Activated CD8-positive, alpha-beta memory T cell treated with anti-CD3 and anti-CD28 coated beads for 4 hours (primary cell): Measurements from ENCODE around the gene LRCOL1.
"Not testable (repeated sequence)": the region's sequence is repeated elsewhere in the genome, so short reads cannot be mapped to it uniquely, and the experiment has no call there.

Experiments used
- DNase-seq, 2 donors: peaks; one replicate each; pipeline ENCODE4 v3.0.0-alpha.2; 2020; ENCODE audit warnings: low read depth in 2 of 2

The LRCOL1 gene

DNA sequence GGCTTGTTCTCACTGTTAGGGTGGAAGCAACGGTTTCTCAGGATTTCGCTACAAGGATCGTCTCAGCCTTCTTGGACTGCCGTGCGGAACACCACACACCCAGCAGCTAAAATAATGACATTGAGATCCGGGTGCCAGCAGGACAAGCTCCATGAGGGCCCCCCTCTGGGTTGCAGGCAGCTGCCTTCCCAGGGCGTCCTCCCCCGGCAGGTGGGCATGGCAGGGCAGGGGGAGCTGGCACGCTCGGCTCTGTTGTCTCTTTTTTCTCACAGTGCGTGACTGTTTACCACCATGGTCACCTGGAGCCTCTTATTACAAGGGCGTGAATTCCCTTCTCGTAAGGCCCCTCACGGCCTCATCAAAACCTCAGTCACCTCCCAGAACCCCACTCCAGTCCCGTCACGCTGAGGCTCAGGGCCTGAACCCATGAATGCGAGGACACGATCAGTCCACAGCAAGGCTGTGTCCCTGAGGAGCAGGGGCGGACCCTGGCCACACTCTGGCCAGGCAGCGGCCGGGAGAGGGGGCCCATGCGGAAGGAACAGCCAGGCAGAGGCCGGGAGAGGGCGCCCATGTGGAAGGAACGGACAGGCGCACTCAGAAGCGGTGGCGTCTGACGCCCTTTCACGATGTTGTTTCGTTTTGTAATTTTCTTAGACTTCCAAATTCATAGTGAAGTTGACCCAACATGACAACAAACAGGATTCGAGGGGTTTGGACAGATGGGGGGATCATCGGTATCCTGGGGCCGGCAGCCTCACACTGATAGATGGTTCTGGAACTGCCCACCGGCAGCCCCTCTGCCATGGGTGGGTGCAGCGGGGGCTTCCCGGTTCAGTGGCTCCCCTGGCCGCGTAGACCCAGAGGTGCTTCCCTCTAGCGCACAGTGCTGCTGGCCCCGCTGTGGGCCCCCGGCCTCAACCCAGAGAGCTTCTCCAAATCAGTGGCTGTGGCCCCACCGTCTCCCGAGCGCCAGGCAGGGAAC is 10.0 kb downstream of the LRCOL1 start:
- DNase-seq, result no peak

DNA sequence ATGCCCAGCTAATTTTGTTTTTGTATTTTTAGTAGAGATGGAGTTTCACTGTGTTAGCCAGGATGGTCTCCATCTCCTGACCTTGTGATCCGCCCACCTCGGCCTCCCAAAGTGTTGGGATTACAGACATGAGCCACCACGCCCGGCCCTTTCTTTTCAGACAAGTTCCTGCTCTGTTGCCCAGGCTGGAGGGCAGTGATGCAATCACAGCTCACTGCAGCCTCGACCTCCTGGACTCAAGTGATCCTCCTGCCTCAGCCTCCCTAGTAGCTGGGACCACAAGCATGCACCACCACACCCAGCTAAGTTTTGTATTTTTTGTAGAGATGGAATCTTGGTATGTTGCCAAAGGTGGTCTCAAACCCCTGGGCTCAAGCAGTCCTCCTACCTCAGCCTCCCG is 10.9 kb downstream of the LRCOL1 start:
- DNase-seq, result not testable (repeated sequence)

GRCh38 chr12:132597333-132598316 is 12.8 kb downstream of the LRCOL1 start:
- DNase-seq, result no peak

- no peak for DNase-seq
Observed at GRCh38 chr12:132596016-132596415, 14.4 kb downstream of the LRCOL1 start.

GRCh38 chr12:132595183-132595582 is 15.2 kb downstream of the LRCOL1 start:
- no peak for DNase-seq

GRCh38 chr12:132593938-132594358 is 16.4 kb downstream of the LRCOL1 start:
- no peak for DNase-seq

GRCh38 chr12:132593521-132593920 is 16.9 kb downstream of the LRCOL1 start:
- no peak for DNase-seq

GRCh38 chr12:132593071-132593470 is 17.3 kb downstream of the LRCOL1 start:
- no peak for DNase-seq

DNA sequence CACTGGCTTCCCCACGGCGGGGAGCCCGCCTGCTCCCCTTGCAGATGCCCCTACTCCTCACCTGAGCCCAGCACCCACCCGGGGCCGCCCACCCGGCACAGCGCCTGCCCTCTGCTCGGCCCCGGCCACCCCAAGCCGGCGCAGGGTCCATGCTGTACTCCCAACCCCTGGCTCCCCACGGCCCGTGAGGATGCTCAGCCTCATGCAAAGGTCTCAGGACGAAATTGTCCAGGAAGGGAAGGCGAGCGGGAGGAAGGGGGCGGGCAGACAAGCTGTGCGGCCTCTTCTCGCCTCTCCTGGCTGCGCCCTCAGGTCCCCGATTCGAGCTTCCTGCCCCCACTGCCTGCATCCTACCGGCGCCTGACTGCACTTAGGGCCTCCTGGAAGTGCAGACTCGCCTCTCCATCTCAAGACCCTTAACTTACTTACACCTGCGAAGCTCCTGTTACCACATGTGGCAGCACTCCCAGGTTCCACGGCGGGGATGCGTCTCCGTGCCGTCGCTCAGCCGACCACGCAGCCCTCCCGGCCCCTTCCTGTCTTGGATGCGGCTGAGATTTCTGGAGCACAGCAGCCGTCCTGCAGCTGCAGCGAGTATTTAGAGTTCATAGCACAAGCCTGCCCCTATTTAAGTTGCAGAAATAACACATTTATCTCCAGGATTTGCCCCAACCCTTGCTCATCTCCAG is 18.0 kb downstream of the LRCOL1 start:
- no peak for DNase-seq

GRCh38 chr12:132591107-132591935 is 19.1 kb downstream of the LRCOL1 start:
- no peak for DNase-seq

DNA sequence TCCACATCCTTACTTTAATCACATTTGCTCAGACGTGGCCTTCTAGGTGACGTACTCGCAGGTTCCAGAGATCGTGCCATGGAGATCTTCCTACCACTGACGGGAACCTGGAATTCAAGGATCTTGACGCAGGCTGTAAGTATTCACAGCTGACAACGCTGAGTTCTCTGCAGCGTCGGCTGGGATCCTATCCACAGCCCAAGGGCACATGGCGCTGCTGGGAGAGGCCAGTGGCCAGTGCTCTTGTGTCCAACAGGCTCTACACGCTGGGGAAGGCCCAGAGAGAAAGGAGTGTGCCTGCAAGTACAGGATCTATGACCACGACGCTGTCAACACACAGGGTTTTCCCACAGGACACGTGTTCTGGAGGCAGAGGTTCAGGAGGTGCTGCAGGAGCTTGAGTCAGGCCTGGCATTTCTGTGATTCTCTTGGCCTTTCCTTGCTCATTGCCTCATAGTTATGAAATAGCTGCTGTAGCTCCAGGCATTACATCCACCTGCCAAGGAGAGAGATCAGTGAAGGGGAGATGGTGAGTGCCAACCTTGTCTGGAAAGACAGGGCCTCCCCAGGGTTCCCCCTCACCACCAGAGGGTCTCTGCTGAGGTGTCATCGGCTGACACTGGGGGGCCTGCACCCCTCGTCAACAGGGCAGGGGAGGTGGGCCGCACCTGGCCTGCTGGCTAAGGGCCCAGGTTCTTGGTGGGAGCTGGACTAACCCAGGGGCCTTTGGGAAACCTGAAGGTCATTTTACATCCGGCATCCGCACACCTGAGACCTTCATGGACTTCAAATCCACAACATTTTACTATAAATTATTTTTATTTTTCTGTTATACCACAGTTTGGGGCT is 21.3 kb downstream of the LRCOL1 start:
- DNase-seq, result no peak

- DNase-seq, result no peak
Observed at GRCh38 chr12:132588319-132588718, 22.1 kb downstream of the LRCOL1 start.

- no peak for DNase-seq
Observed at GRCh38 chr12:132587781-132588180, 22.6 kb downstream of the LRCOL1 start.

DNA sequence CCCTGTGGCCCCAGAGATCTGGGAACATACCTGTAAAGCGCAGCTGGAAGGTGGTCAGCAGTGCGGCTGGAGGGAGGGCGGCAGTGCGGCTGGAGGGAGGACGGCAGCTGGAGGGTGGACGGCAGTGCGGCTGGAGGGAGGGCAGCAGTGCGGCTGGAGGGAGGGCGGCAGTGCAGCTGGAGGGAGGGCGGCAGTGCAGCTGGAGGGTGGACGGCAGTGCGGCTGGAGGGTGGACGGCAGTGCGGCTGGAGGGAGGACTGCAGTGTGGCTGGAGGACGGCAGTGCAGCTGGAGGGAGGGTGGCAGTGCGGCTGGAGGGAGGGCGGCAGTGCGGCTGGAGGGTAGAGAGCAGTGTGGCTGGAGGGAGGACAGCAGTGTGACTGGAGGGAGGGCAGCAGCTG is 23.5 kb downstream of the LRCOL1 start:
- no peak for DNase-seq

- no peak for DNase-seq
Observed at GRCh38 chr12:132585177-132585576, 25.2 kb downstream of the LRCOL1 start.

- DNase-seq, result no peak
Observed at GRCh38 chr12:132584429-132584828, 26.0 kb downstream of the LRCOL1 start.

- no peak for DNase-seq
Observed at GRCh38 chr12:132583736-132584135, 26.6 kb downstream of the LRCOL1 start.

- no peak for DNase-seq
Observed at GRCh38 chr12:132583411-132583710, 27.0 kb downstream of the LRCOL1 start.

- DNase-seq, result no peak
Observed at GRCh38 chr12:132582582-132583410, 27.6 kb downstream of the LRCOL1 start.
